Measurements from ENCODE around the gene LARP1. TPM values are rescaled to one million over a fixed set of nuclear protein-coding genes. Genes with fewer than 3 reads are reported as not detected.
A peak's percentile ranks its signal among the peaks of the same experiment; 100 is the strongest.

Gene LARP1
- total RNA-seq (100 to 1,000 TPM; 126 to 142 TPM), polyA plus RNA-seq (10 to 100 TPM; 15.4 to 22.8 TPM)
- long read RNA-seq, donor 1, partial matches to known transcripts, result 25 of 110 reads
- long read RNA-seq, donor 1, other reads (novel, unspliced or antisense), result 84 of 110 reads
- long read RNA-seq, donor 2, partial matches to known transcripts, result 12 of 64 reads
- long read RNA-seq, donor 2, other reads (novel, unspliced or antisense), result 49 of 64 reads

GRCh38 chr5:154755361-154756008, at the start of gene LARP1:
TSS of gene LARP1 (plus strand) at chr5:154755377. CDS start at chr5:154755758, 381 bp downstream.
- Histone ChIP-seq H3K9me3 (ENCODE audit: control insufficient read depth, low read length) (no peaks in the 10 kb centered on the region), H3K27ac (ENCODE audit: low read depth in 1 of 2, low read length in 2 of 2) (peak within 1 kb of the TSS; percentile 58 to 98), H3K27me3 (ENCODE audit: control insufficient read depth in 1 of 2, insufficient read depth in 2 of 2, low read length in 1 of 2) (no peaks in the 10 kb centered on the region), H3K4me1 (ENCODE audit: control insufficient read depth in 1 of 2, insufficient read depth in 2 of 2, low read length in 2 of 2) (peaks cover 0 to 3% of the 10 kb centered on the region in 2 donors), H3K4me3 (ENCODE audit: low read length in 2 of 2) (peak within 1 kb of the TSS; percentile 66 to 91), H3K36me3 (ENCODE audit: control insufficient read depth in 1 of 2, insufficient read depth in 2 of 2, low read length in 1 of 2) (no peaks in the 10 kb centered on the region)
- peak; percentile 2 for ATAC-seq (ENCODE audit: low FRiP score)
- intact Hi-C loops (cut with DNase I), result loop anchor here (1.0 to 5.0 kb wide), 4 partner anchors 43 to 103 kb away; partner anchors contain the start of gene CNOT8 (in 1 of the 2)
- 1% methylated on average over 30 to 75 of the region's 75 CpGs for WGBS, 2 donors
- DNase-seq, result peak; percentile 67 to 85

GRCh38 chr5:154706416-154706815, 48.8 kb upstream of the LARP1 start:
- 95 to 96% methylated on average over 1 of the region's 1 CpG for WGBS, 2 donors
- no peaks in the 10 kb centered on the region for H3K36me3 ChIP-seq (ENCODE audit: control insufficient read depth in 1 of 2, insufficient read depth in 2 of 2, low read length in 1 of 2)
- no peaks in the 10 kb centered on the region for H3K27me3 ChIP-seq (ENCODE audit: control insufficient read depth in 1 of 2, insufficient read depth in 2 of 2, low read length in 1 of 2)
- DNase-seq (no peak), ATAC-seq (ENCODE audit: low FRiP score) (no peak)
- H3K27ac ChIP-seq (ENCODE audit: low read depth in 1 of 2, low read length in 2 of 2), result no peak overlapping the region
- H3K9me3 ChIP-seq (ENCODE audit: control insufficient read depth, low read length), result no peaks in the 10 kb centered on the region
- H3K4me3 ChIP-seq (ENCODE audit: low read length in 2 of 2), result no peak overlapping the region
- intact Hi-C loops (cut with DNase I), result no loop called here
- no peaks in the 10 kb centered on the region for H3K4me1 ChIP-seq (ENCODE audit: control insufficient read depth in 1 of 2, insufficient read depth in 2 of 2, low read length in 2 of 2)

DNA sequence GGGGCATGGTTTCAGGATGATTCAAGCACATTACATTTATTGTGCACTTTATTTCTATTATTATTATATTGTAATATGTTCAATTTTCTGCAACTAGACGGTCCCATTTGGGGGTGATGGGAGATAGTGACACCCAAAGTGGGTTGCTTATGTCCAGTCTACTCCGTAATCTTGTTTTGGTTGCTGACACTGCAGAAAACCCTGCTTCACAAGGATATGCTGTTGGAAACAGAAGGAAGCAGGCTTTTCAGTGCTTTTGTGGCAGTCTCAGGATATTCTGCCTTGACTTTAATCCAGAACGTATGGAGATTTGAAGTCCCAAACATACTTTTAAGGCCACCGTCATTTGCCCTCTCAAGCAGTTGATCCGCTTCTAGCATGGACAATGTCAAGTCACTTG, 47.5 kb upstream of the LARP1 start:
- intact Hi-C loops (cut with DNase I), result no loop called here
- 83 to 85% methylated on average over 5 of the region's 5 CpGs for WGBS, 2 donors
- no peaks in the 10 kb centered on the region for H3K9me3 ChIP-seq (ENCODE audit: control insufficient read depth, low read length)
- H3K27me3 ChIP-seq (ENCODE audit: control insufficient read depth in 1 of 2, insufficient read depth in 2 of 2, low read length in 1 of 2), result no peaks in the 10 kb centered on the region
- H3K4me1 ChIP-seq (ENCODE audit: control insufficient read depth in 1 of 2, insufficient read depth in 2 of 2, low read length in 2 of 2), result no peaks in the 10 kb centered on the region
- DNase-seq, result no peak
- H3K4me3 ChIP-seq (ENCODE audit: low read length in 2 of 2), result no peak overlapping the region
- H3K36me3 ChIP-seq (ENCODE audit: control insufficient read depth in 1 of 2, insufficient read depth in 2 of 2, low read length in 1 of 2), result no peaks in the 10 kb centered on the region
- no peak for ATAC-seq (ENCODE audit: low FRiP score)
- H3K27ac ChIP-seq (ENCODE audit: low read depth in 1 of 2, low read length in 2 of 2), result no peak overlapping the region

DNA sequence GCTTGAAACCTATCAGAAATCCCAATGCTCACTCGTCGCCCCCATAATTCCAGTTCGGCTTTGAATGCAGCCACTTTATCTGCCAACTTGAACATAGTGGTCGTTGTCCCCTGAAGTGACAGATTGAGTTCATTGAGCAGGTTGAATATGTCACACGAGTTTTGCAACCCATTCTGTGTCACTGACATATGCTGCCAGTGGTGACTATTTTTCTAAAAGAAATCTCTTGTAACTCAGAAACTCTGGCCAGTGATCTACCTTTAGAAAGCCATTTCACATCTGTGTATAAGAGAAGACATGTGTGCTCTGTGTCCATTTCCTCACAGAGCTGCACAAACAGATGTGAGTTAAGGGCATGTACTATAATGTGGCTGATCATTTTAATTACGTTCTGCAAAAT, 47.0 kb upstream of the LARP1 start:
- no peak overlapping the region for H3K27ac ChIP-seq (ENCODE audit: low read depth in 1 of 2, low read length in 2 of 2)
- no peaks in the 10 kb centered on the region for H3K4me1 ChIP-seq (ENCODE audit: control insufficient read depth in 1 of 2, insufficient read depth in 2 of 2, low read length in 2 of 2)
- no peak for ATAC-seq (ENCODE audit: low FRiP score)
- no peak for DNase-seq
- 63 to 74% methylated on average over 6 of the region's 6 CpGs for WGBS, 2 donors
- H3K36me3 ChIP-seq (ENCODE audit: control insufficient read depth in 1 of 2, insufficient read depth in 2 of 2, low read length in 1 of 2), result no peaks in the 10 kb centered on the region
- intact Hi-C loops (cut with DNase I), result no loop called here
- no peaks in the 10 kb centered on the region for H3K9me3 ChIP-seq (ENCODE audit: control insufficient read depth, low read length)
- no peaks in the 10 kb centered on the region for H3K27me3 ChIP-seq (ENCODE audit: control insufficient read depth in 1 of 2, insufficient read depth in 2 of 2, low read length in 1 of 2)
- H3K4me3 ChIP-seq (ENCODE audit: low read length in 2 of 2), result no peak overlapping the region

GRCh38 chr5:154708846-154709245, 46.3 kb upstream of the LARP1 start:
- 91 to 92% methylated on average over 5 of the region's 5 CpGs for WGBS, 2 donors
- H3K27ac ChIP-seq (ENCODE audit: low read depth in 1 of 2, low read length in 2 of 2), result no peak overlapping the region
- ATAC-seq (ENCODE audit: low FRiP score) (no peak), DNase-seq (no peak)
- no peaks in the 10 kb centered on the region for H3K36me3 ChIP-seq (ENCODE audit: control insufficient read depth in 1 of 2, insufficient read depth in 2 of 2, low read length in 1 of 2)
- no peaks in the 10 kb centered on the region for H3K4me1 ChIP-seq (ENCODE audit: control insufficient read depth in 1 of 2, insufficient read depth in 2 of 2, low read length in 2 of 2)
- no peaks in the 10 kb centered on the region for H3K9me3 ChIP-seq (ENCODE audit: control insufficient read depth, low read length)
- no peak overlapping the region for H3K4me3 ChIP-seq (ENCODE audit: low read length in 2 of 2)
- H3K27me3 ChIP-seq (ENCODE audit: control insufficient read depth in 1 of 2, insufficient read depth in 2 of 2, low read length in 1 of 2), result no peaks in the 10 kb centered on the region
- intact Hi-C loops (cut with DNase I), result no loop called here

DNA sequence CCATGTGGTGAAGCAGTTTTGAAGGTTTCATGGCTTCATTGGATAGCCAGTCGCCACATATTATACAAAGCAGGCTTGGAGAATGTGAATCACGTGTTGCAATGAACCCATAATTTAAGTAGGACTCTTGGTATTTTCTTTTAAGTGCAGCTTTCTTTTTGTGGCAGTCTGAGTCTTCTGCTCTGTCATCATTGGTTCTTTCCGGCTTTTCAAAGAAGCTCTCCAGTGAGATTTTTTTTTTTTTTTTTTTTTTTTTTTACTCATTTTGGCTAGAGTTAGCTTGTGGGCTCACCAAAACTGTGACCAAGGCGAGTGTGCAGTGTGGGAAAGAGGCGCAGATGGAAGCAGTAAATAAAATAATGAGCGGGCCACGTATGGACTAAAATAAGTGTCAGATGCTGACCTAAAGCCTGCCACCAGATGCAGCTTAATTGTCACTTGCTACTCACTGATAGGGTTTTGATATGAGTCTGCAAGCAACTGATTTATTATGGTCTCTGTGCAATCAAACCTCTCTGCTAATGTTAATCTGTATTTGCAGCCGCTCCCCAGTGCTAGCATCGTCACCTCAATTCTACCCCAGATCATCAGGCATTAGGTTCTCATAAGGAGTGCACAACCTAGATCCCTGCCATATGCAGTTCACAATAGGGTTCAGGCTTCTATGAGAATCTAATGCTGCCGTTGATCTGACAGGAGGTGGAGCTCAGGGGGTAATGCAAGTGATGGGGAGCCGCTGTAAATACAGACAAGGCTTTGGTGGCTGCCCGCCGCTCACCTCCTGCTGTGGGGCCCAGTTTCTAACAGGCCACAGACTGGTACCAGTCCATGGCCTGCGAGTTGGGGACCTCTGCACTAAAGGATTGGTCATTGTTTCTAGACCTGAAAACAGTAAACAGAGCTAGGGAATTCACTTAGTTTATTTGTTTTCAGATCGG, 45.5 kb upstream of the LARP1 start:
- no peaks in the 10 kb centered on the region for H3K27me3 ChIP-seq (ENCODE audit: control insufficient read depth in 1 of 2, insufficient read depth in 2 of 2, low read length in 1 of 2)
- no peaks in the 10 kb centered on the region for H3K4me1 ChIP-seq (ENCODE audit: control insufficient read depth in 1 of 2, insufficient read depth in 2 of 2, low read length in 2 of 2)
- no peaks in the 10 kb centered on the region for H3K36me3 ChIP-seq (ENCODE audit: control insufficient read depth in 1 of 2, insufficient read depth in 2 of 2, low read length in 1 of 2)
- ATAC-seq (ENCODE audit: low FRiP score) (no peak), DNase-seq (no peak)
- no peak overlapping the region for H3K27ac ChIP-seq (ENCODE audit: low read depth in 1 of 2, low read length in 2 of 2)
- intact Hi-C loops (cut with DNase I), result loop anchor here in 1 of 2 donors (5.0 kb wide), 1 partner anchor 48 kb away; the partner anchor contains the start of gene LARP1
- WGBS, 2 donors, result 91 to 94% methylated on average over 15 of the region's 15 CpGs
- no peaks in the 10 kb centered on the region for H3K9me3 ChIP-seq (ENCODE audit: control insufficient read depth, low read length)
- H3K4me3 ChIP-seq (ENCODE audit: low read length in 2 of 2), result no peak overlapping the region

DNA sequence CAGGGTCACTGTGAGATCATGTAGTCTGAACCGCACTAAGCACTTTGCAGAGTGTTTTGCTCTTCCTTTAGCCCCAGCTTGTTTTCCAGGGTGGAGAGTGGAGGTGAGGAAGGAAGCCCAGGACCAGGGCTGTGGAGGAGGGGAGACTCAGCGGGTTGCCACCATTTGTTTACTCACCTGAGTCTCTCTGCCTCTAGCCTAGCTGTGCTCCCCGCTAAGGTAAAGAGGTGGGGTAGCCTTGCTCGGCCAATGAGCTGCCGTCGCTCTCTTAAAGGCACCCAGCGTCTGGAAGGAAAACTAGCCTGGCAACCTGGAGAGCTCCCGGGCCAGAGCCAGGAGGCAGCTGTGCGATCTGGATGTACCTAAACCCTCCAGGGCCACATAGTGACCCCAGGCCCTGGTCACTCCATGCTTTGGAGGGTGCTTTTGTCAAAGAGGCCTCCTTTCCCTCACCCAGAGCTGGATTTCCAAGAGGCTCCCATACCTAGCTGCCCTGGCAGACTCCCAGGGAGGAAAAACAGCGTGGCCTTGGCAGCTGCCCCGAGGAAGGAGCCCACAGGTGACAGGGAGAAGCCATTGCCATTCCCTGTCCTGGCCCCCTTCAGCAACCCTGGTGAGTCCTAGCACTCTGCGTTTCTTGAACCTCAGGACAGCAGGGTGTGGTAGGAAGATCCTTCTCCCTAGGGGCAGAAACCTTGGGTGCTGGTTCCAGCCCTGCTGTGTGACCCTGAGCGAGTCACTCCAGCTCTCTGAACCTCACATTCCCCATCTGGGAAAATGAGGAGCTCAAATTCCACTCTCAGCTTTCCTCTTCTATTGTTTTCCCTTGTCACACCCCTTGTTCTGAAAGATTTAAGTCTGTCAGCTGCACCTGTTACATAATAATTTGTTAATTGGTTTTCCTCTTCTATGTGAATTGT, 42.4 kb upstream of the LARP1 start:
- intact Hi-C loops (cut with DNase I), result loop anchor here in 1 of 2 donors (5.0 kb wide), 1 partner anchor 45 kb away; the partner anchor contains the start of gene LARP1
- H3K36me3 ChIP-seq (ENCODE audit: control insufficient read depth in 1 of 2, insufficient read depth in 2 of 2, low read length in 1 of 2), result no peaks in the 10 kb centered on the region
- DNase-seq, result no peak
- ATAC-seq (ENCODE audit: low FRiP score), result no peak
- H3K4me3 ChIP-seq (ENCODE audit: low read length in 2 of 2), result no peak overlapping the region
- H3K27me3 ChIP-seq (ENCODE audit: control insufficient read depth in 1 of 2, insufficient read depth in 2 of 2, low read length in 1 of 2), result no peaks in the 10 kb centered on the region
- no peaks in the 10 kb centered on the region for H3K9me3 ChIP-seq (ENCODE audit: control insufficient read depth, low read length)
- WGBS, 2 donors, result 85 to 90% methylated on average over 12 to 13 of the region's 13 CpGs
- H3K27ac ChIP-seq (ENCODE audit: low read depth in 1 of 2, low read length in 2 of 2), result no peak overlapping the region
- H3K4me1 ChIP-seq (ENCODE audit: control insufficient read depth in 1 of 2, insufficient read depth in 2 of 2, low read length in 2 of 2), result no peaks in the 10 kb centered on the region
